Breast epithelium (tissue), 4 donors: ENCODE results near the gene TPSG1. TPM values are rescaled to one million over a fixed set of nuclear protein-coding genes. Genes with fewer than 3 reads are reported as not detected.

Experiments used
- DNase-seq, 2 donors: peaks; one replicate each; pipeline ENCODE4 v3.0.0-alpha.2; 2019; ENCODE audit warnings: low spot score in 2 of 2
- H3K27ac ChIP-seq, 2 donors: fragments of 200-600 bp; sonication (generic) in 1 of 2; one replicate each; pipeline ENCODE4 v1.5.1; 2016 to 2019; ENCODE audit warnings: mild to moderate bottlenecking in 1 of 2
- H3K27me3 ChIP-seq, 2 donors: fragments of 200-600 bp; sonication (generic) in 1 of 2; one replicate each; pipeline versions ENCODE4 v1.5.1 to v1.6.0; 2017 to 2019; ENCODE audit warnings: control low read depth in 1 of 2, mild to moderate bottlenecking in 1 of 2
- H3K36me3 ChIP-seq: fragments of 200-600 bp; one replicate; pipeline ENCODE4 v1.5.1; 2019
- H3K4me1 ChIP-seq, 2 donors: fragments of 200-600 bp; sonication (generic); one replicate each; pipeline ENCODE4 v1.5.1; 2016 to 2019; ENCODE audit warnings: control low read depth in 1 of 2
- H3K4me3 ChIP-seq, 3 donors: fragments of 200-600 bp; sonication (generic); 1 replicate in 2 of 3; 2 replicates in 1 of 3; pipeline ENCODE4 v1.5.1; 2016 to 2019; ENCODE audit warnings: mild to moderate bottlenecking in 3 of 3, moderate library complexity in 2 of 3
- H3K9me3 ChIP-seq, 2 donors: fragments of 200-600 bp; sonication (generic) in 1 of 2; one replicate each; pipeline ENCODE4 v1.5.1; 2016 to 2019; ENCODE audit warnings: control low read depth in 1 of 2
- POLR2A ChIP-seq: fragments of 450-650 bp; IDR thresholded peaks from one replicate; pipeline ENCODE4 v1.6.1; 2016; ENCODE audit warnings: antibody characterized with exemption, mild to moderate bottlenecking, moderate library complexity
- POLR2AphosphoS5 ChIP-seq, 3 donors: sonication (generic); formaldehyde crosslinking; IDR thresholded peaks; one replicate each; pipeline ENCODE4 v1.6.1; 2017; ENCODE audit warnings: antibody characterized with exemption in 3 of 3
- intact Hi-C: fragments of 100-400 bp; cut with DNase I; formaldehyde crosslinking; loops from one replicate; pipeline ENCODE4 v1.15.1; 2023; ENCODE audit warnings: low total_unique reads
- total RNA-seq, 3 donors: library from RNA; depleted of rRNA; stranded (reverse); fragments of >200 nt; gene quantifications; one replicate each; pipeline ENCODE4 v1.1.0, GENCODE V29; 2016
- TF ChIP-seq, protein P1 (sequence below), 3 donors: fragments of 450-650 bp; IDR thresholded peaks; one replicate each; pipeline ENCODE4 v1.5.1; 2016 to 2017; ENCODE audit warnings: antibody characterized with exemption in 3 of 3, mild to moderate bottlenecking in 3 of 3, moderate library complexity in 3 of 3

TPSG1 gene
- total RNA-seq, 3 donors from 2014 or later, result 0.73 to 1.8 TPM; not detected in 1

DNA sequence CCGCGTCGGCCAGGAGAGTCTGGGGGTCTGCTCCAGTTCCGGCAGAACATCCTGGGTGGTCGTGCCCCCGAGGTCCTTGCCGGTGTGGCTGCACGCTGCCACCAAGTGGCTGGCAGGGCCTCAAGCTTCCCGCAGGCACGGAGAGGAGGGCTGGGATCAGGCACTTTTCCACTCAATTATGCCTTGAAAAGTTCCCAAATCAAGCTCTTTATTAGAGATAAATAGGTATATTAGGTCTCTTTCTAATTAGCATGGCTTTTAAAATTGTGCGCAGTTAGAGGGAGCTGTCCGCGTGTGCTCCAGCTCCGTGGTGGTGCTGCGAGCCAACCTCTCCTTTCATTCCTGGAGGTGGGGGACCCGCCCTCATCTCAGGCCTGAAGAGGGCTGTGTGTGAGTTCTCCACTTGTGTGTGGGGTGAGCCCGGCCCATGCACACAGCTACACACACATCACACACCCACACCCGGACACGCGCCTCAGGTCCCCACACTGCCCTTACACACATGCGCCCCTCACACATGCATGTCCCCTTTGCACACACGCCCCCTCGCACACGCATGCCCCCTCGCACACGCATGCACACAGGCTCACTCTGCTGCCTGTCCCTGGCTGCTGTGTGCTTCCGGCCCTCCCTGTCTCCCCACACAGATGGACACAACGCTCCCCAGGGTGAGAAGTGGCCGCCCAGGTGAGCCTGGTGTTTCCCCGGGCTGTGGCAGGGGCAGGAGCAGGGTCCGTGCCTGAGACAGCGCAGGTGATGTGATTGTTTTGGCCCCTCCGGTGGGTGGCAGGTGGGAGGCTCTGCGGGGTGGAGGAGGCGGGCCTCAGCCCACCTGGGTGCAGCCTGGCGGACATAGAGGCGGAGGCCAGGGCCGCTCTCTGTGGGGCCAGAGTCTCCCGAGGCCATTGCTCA lies 43.4 kb downstream of the TPSG1 start:
- Histone ChIP-seq H3K27ac (peak overlapping the region in 1 of 2 donors; percentile 58), H3K36me3 (no peaks in the 10 kb centered on the region), H3K27me3 (peaks cover 0 to 85% of the 10 kb centered on the region in 2 donors), H3K9me3 (no peaks in the 10 kb centered on the region), H3K4me3 (no peak overlapping the region), H3K4me1 (no peaks in the 10 kb centered on the region)
- no peak for TF ChIP-seq POLR2A
- no peak for TF ChIP-seq POLR2AphosphoS5 (IDR thresholded peaks at IDR 0.05)
- TF ChIP-seq, protein P1, sequence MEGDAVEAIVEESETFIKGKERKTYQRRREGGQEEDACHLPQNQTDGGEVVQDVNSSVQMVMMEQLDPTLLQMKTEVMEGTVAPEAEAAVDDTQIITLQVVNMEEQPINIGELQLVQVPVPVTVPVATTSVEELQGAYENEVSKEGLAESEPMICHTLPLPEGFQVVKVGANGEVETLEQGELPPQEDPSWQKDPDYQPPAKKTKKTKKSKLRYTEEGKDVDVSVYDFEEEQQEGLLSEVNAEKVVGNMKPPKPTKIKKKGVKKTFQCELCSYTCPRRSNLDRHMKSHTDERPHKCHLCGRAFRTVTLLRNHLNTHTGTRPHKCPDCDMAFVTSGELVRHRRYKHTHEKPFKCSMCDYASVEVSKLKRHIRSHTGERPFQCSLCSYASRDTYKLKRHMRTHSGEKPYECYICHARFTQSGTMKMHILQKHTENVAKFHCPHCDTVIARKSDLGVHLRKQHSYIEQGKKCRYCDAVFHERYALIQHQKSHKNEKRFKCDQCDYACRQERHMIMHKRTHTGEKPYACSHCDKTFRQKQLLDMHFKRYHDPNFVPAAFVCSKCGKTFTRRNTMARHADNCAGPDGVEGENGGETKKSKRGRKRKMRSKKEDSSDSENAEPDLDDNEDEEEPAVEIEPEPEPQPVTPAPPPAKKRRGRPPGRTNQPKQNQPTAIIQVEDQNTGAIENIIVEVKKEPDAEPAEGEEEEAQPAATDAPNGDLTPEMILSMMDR (IDR thresholded peaks at IDR 0.05), result no peak
- intact Hi-C loops, result no loop called here
- no peak for DNase-seq

DNA sequence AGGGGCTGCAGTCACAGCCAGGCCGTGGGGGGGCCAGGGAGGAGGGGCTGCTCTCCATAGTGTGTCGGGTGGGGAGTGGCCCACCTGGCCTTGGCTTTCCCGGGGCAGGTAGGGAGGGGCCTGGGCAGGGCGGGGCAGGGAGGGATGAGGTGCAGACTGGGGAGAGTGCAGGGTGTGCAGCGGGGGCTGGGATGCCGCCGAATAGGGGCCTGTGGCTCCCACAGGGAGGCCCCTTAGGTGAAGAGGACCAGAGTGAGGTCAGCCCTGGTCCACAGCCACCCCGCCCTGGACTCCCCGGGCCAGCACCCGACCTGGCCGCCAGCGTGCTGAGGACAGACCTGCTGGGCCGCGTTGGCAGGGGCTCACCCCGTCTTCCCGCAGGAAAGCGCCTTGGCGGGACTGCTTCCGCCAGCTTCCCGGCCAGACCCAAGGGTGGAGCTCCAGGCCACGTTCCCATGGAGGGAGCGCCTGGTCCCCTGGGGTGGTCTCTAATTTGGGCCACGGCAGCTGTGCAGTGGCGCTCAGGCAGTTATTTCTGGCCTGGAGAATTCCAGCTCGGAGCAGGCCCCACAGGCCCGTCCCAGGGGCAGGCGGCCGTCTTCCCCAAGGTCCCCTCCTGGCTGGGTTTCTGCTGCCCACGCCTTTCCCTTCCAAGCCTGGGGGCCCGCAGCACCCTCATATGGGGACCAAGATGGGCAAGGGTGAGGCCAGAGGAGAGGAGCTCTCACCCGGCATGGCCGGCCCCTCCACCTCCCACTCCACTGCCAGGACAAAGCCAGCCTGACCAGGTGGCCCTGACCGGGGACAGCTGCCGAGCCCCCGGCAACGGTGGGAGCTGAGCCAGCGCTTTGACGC lies 44.3 kb downstream of the TPSG1 start:
- Histone ChIP-seq H3K27ac (peak overlapping the region in 1 of 2 donors; percentile 58), H3K4me3 (no peak overlapping the region), H3K4me1 (no peaks in the 10 kb centered on the region), H3K9me3 (no peaks in the 10 kb centered on the region), H3K36me3 (no peaks in the 10 kb centered on the region), H3K27me3 (peaks cover 0 to 89% of the 10 kb centered on the region in 2 donors)
- TF ChIP-seq POLR2AphosphoS5 (IDR thresholded peaks at IDR 0.05), result no peak
- TF ChIP-seq, protein P1 (IDR thresholded peaks at IDR 0.05), result no peak
- TF ChIP-seq POLR2A, result no peak
- intact Hi-C loops, result no loop called here
- DNase-seq, result no peak

DNA sequence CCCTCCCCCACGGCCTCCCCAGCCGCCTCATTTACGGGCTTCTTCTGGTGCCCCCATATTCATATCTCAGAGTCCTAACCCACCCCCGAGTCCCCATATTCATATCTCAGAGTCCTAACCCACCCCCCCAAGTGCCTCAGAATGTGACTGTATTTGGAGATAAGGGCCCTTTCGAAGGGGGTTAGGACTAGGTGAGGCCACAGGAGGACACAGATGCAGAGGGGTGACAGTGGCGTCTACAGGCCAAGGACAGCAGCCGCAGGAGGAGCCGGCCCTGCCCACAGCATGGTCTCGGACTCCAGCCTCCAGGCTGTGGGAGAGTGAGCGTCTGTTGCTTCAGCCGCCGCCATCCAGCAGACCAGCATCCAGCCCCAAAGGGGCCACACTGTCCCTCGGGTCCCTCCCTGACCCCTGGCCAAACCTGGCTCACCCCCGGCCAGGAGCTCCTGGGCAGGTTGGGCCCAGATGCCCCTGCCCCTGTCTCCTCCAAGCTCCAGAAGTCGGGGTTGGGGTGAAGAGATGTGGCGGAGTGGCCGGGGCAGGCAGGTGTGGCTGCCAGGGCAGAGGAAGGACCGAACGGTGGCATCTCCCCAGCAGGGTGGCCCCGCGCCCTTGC lies 46.7 kb downstream of the TPSG1 start:
- Histone ChIP-seq H3K4me1 (no peaks in the 10 kb centered on the region), H3K4me3 (no peak overlapping the region), H3K27ac (no peak overlapping the region), H3K36me3 (no peaks in the 10 kb centered on the region), H3K27me3 (peaks cover 0 to 85% of the 10 kb centered on the region in 2 donors), H3K9me3 (no peaks in the 10 kb centered on the region)
- no peak for TF ChIP-seq POLR2A
- DNase-seq, result no peak
- intact Hi-C loops, result no loop called here

DNA sequence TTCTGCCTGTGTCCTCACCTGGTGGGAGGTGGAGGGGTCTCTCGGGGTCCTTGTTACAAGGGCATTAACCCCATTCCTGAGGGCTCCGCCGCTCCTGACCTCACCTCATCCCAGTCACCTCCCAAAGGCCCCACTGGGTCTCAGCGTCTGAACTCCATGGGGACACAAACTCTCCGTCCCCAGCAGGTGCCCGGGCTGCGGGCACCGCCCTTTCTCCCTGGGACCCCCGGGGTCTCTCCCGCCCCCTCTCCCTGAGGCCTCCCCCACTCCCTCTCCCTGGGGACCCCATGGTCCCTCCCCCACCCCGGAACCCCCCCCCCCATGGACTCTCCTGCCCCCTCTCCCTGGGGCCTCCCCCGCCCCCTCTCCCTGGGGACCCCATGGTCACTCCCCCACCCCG lies 47.3 kb downstream of the TPSG1 start:
- Histone ChIP-seq H3K9me3 (no peaks in the 10 kb centered on the region), H3K27me3 (peaks cover 0 to 85% of the 10 kb centered on the region in 2 donors), H3K36me3 (no peaks in the 10 kb centered on the region), H3K27ac (no peak overlapping the region), H3K4me1 (no peaks in the 10 kb centered on the region), H3K4me3 (no peak overlapping the region)
- intact Hi-C loops, result no loop called here
- TF ChIP-seq, protein P1 (IDR thresholded peaks at IDR 0.05), result no peak
- TF ChIP-seq POLR2AphosphoS5 (IDR thresholded peaks at IDR 0.05), result no peak
- DNase-seq, result no peak

DNA sequence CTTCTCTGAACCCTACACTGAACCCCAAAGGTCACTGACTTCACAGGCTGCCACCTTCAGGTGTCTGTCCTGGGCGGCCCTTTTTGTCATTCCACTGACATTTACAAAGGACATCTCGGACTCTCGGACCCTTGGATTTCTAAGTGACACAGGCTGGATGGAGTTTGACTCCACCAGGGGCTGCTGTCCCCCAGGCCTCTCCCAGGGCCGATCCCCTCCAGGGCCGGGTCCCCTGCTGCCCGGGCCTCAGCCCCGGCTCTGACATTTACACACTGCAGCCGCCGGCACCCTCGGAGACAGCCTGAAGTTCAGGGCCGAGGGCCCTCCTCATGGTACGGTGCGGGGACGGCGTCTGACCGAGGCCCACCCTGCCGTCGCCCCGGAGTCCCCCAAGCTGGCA lies 48.0 kb downstream of the TPSG1 start:
- no peak overlapping the region for H3K4me3 ChIP-seq
- H3K27ac ChIP-seq, result no peak overlapping the region
- TF ChIP-seq POLR2A (no peak), POLR2AphosphoS5 (IDR thresholded peaks at IDR 0.05) (no peak)
- TF ChIP-seq, protein P1 (IDR thresholded peaks at IDR 0.05), result no peak
- H3K36me3 ChIP-seq, result no peaks in the 10 kb centered on the region
- no peaks in the 10 kb centered on the region for H3K4me1 ChIP-seq
- no peaks in the 10 kb centered on the region for H3K9me3 ChIP-seq
- no peak for DNase-seq
- peaks cover 0 to 85% of the 10 kb centered on the region in 2 donors for H3K27me3 ChIP-seq
- intact Hi-C loops, result no loop called here
